Brain microvascular endothelial cell (primary cell): Measurements from ENCODE around the gene NEAT1.

ENCODE experiments used
- DNase-seq: peaks from one replicate; pipeline ENCODE4 v3.0.0-alpha.2; 2020
- H3K27ac ChIP-seq: fragments of 250-450 bp; sonication (Bioruptor Pico); 2 replicates; pipeline ENCODE4 v1.5.1; 2020; ENCODE audit warnings: mild to moderate bottlenecking, moderate library complexity
- H3K27me3 ChIP-seq: fragments of 250-450 bp; sonication (Bioruptor Pico); replicated peaks from 2 replicates; pipeline ENCODE4 v1.5.1; 2020; ENCODE audit warnings: mild to moderate bottlenecking
- H3K36me3 ChIP-seq: fragments of 250-450 bp; sonication (Bioruptor Pico); replicated peaks from 2 replicates; pipeline ENCODE4 v1.5.1; 2020; ENCODE audit warnings: mild to moderate bottlenecking
- H3K4me3 ChIP-seq: 2 replicates; pipeline ENCODE4 v1.5.1; 2011; ENCODE audit warnings: low read depth, mild to moderate bottlenecking, control low read depth, low read length, moderate library complexity
- in situ Hi-C: cut with HindIII; loops from 2 replicates; pipeline ENCODE4 v1.10.0; 2017; ENCODE audit warnings: low sequenced_read_pairs, low pct_ligation_motif_present
- TF ChIP-seq, protein P1 (sequence below): IDR thresholded peaks from 2 replicates; pipeline ENCODE4 v1.5.1; 2011; ENCODE audit warnings: low read depth, mild to moderate bottlenecking, moderate library complexity, low read length, control low read depth, inconsistent platforms; ENCODE audit errors: missing control alignments

NEAT1 gene

GRCh38 chr11:65417702-65418430 is 4.7 kb upstream of the NEAT1 start:
- no peak overlapping the region for H3K4me3 ChIP-seq
- peak overlapping the region; percentile 100 for H3K27ac ChIP-seq
- TF ChIP-seq, protein P1, sequence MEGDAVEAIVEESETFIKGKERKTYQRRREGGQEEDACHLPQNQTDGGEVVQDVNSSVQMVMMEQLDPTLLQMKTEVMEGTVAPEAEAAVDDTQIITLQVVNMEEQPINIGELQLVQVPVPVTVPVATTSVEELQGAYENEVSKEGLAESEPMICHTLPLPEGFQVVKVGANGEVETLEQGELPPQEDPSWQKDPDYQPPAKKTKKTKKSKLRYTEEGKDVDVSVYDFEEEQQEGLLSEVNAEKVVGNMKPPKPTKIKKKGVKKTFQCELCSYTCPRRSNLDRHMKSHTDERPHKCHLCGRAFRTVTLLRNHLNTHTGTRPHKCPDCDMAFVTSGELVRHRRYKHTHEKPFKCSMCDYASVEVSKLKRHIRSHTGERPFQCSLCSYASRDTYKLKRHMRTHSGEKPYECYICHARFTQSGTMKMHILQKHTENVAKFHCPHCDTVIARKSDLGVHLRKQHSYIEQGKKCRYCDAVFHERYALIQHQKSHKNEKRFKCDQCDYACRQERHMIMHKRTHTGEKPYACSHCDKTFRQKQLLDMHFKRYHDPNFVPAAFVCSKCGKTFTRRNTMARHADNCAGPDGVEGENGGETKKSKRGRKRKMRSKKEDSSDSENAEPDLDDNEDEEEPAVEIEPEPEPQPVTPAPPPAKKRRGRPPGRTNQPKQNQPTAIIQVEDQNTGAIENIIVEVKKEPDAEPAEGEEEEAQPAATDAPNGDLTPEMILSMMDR, result no peak
- in situ Hi-C loops, result no loop called here
- DNase-seq, result no peak
- H3K27me3 ChIP-seq, result no peaks in the 10 kb centered on the region
- H3K36me3 ChIP-seq, result peaks cover 1% of the 10 kb centered on the region

GRCh38 chr11:65418431-65418680 is 4.2 kb upstream of the NEAT1 start:
- peaks cover 6% of the 10 kb centered on the region for H3K36me3 ChIP-seq
- DNase-seq, result no peak
- TF ChIP-seq, protein P1, result no peak
- peak overlapping the region; percentile 100 for H3K27ac ChIP-seq
- no peak overlapping the region for H3K4me3 ChIP-seq
- no peaks in the 10 kb centered on the region for H3K27me3 ChIP-seq
- in situ Hi-C loops, result no loop called here

DNA sequence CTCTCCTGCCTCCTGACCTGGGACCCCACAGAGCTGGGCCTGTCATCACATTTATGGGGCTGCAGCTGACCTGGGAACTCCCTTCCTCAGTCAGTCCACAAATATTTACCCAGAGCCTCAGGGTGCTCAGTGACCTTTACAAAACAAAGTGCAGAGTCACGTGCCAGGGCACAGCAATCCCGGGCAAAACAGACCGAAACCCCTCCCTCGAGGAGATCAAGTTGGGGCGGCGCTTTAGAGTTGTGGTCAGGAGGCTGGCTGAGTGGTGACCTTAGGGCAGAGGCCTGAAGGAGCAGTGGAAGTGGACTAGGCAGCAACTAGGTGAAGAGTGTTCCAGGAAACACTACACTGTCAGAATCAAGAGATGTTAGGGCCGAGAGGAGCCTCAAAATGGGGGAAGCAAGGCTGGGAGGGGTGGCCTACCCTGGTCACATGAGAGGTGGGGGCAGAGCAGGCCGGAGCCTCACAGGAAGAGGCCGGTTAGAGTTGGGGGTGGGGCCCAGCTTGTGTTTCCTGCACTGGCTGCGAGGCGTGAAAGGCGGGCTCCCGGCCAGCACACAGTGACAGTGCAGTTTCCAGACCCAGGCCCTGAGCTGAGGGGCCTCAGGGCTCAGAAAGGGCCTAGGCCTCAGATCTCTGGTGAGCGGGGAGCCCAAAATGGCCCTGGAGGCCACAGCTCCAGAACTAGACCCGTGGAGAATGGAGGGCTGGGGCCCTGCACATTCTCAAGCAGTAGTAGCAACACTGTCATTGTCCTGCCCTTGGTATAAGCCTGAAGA is 3.7 kb upstream of the NEAT1 start:
- peaks cover 11% of the 10 kb centered on the region for H3K36me3 ChIP-seq
- in situ Hi-C loops, result no loop called here
- H3K27ac ChIP-seq, result peak overlapping the region; percentile 100
- DNase-seq, result peak; percentile 93
- TF ChIP-seq, protein P1, result no peak
- peak overlapping the region; percentile 17 for H3K4me3 ChIP-seq
- no peaks in the 10 kb centered on the region for H3K27me3 ChIP-seq

DNA sequence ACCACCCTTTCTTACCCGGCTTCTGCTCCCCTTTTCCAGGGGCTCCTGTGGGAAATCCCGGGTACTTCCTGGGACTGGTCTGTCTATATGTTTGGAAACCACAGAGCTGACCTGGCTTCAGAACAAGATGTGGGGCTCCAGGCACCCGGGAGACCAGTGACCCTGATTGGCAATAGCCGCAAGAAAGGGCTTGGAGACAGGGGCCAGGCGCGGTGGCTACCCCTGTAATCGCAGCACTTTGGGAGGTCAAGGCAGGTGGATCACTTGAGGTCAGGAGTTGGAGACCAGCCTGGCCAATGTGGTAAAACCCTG is 3.2 kb upstream of the NEAT1 start:
- in situ Hi-C loops, result no loop called here
- TF ChIP-seq, protein P1, result no peak
- Histone ChIP-seq H3K27ac (peak overlapping the region; percentile 100), H3K4me3 (peak overlapping the region; percentile 17), H3K27me3 (no peaks in the 10 kb centered on the region), H3K36me3 (peaks cover 17% of the 10 kb centered on the region)
- DNase-seq, result no peak

DNA sequence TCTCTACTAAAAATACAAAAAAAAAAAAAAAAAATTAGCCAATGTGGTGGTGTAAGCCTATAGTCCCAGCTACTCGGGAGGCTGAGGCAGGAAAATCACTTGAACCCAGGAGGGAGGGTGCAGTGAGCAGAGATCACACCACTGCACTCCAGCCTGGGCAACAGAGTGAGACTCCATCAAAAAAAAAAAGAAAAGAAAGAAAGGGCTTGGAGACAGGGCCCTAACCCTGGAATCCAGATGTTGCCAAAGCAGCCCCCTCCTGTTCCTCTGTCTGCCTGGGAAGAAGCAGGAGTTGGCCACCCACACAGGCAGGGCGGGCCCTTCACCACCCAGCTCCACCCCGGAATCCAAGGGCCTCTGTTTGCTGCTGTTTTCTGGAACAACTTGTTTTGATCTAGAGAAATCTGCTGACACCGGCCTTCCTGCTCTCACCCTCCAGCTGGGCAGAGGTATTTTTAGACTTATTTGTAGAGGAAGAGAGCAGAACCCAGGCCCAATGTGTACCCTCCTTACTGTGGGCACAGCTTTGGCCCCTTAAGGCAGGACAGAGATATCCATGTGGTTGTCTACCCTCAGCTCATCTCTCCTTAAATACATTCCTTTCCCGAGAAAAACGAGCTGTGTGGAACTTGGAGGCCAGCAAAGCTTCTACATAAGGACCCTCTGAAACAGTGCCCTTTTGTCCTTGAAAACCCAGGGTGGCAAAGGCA is 2.7 kb upstream of the NEAT1 start:
- TF ChIP-seq, protein P1, result no peak
- in situ Hi-C loops, result loop anchor here (5.0 kb wide), 1 partner anchor 77 kb away; the partner anchor contains the start of gene MALAT1
- DNase-seq, result peak; percentile 92
- peak overlapping the region; percentile 100 for H3K27ac ChIP-seq
- H3K4me3 ChIP-seq, result peak overlapping the region; percentile 15
- H3K27me3 ChIP-seq, result no peaks in the 10 kb centered on the region
- H3K36me3 ChIP-seq, result peaks cover 22% of the 10 kb centered on the region
